HG02678 (cell line): Measurements from ENCODE around the gene NDUFB7.
"Not testable (repeated sequence)": the region's sequence is repeated elsewhere in the genome, so short reads cannot be mapped to it uniquely, and the experiment has no call there.

Source experiments
- ATAC-seq: cut with Tn5 transposase; IDR thresholded peaks from one replicate; pipeline ENCODE4 v1.9.1; 2021; ENCODE audit warnings: mild to moderate bottlenecking, moderate library complexity; ENCODE audit not compliant: unreplicated experiment

NDUFB7 gene

DNA sequence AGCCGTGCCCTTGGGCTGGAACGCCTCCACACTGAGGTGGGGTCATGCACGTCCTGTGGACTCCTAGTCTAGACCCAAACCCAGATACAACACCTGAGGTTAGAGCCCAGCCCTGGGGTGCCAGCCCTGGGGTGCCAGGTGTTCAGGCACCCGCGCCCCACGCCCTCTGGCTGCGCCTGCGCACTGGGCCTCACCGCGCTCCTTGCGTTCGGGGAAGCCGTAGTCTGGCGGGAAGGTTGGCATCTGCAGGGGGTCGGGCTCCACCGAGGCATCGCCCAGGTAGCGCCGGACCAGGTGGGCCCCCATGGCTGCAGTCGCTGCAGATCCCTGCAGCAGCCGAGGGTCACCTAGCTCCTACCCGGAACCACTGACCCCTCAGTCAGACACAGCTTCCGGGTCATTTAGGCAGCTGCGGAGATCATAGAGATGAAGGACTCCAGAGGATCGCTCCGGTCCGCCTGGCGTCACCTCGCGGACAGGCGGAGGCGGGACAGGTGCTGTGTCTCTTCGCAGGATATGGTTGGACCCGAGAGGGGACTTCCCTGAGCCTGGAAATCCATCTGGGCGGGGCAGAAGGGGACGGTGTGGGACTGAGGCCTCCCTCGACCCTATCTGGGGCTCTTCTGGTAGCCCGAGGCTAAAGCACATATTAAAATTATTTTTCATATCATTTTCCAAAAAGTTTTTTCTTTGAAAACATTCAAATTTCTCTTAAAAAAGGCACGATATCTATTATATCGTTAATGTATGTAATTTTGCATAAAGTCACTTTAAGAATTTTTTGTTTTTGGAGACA is at the start of gene NDUFB7:
TSS of gene NDUFB7 (minus strand) at position 372 of the 796 bp plus-strand sequence. CDS start at position 306, 66 bp downstream.
- ATAC-seq, result peak; percentile 89

DNA sequence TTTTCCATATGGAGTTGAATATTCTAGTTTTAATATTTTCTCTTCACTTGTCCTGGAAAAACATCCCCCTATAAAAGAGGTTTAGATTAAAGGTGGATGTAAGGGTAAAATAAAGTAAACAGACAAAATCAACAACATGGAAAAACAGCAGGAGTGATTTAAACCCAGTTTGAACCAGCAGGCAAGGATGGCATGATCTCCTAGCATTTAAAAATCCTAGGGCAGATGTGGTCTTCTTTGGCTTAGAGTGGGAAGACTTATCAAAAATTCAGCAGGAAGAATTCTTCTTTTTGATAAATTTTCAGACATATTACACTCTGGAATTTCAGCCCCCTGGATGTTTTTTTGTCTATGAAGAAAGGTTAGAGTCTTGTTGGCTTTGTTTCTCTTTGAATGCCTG is 47.5 kb upstream of the NDUFB7 start:
- no peak for ATAC-seq

DNA sequence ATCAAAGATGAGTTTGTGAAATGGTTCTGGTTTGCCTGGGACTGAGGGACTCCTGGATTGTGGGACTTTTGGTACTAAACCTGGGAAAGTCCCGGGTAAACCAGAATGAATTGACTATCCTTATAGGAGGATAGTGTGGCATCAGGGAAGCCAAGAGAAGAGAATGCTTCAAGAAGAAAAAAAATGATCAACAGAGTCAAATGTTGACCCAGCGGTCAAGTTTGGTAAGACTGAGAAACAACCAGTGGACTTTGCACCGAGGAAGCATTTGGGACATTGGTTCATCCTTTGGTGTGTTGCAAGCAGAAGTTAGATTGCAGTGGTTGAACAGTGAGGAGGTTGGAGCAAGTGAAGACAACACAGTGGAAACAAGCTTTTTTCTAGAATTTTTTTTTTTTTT is 44.5 kb upstream of the NDUFB7 start:
- ATAC-seq, result no peak

DNA sequence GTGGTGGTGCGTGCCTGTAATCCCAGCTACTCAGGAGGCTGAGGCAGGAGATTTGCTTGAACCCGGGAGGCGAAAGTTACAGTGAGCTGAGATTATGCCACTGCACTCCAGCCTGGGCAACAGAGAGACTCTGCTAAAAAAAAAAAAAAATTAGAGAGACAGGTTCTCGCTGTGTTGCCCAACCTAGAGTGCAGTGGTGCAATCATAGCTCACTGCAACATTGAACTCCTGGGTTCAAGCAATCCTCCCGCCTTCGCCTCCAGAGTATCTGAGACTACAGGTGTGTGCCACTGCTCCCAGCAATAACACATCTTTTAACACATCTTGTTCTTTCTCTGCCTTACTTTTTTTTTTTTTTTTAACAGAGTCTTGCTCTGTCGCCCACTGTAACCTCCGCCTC is 43.8 kb upstream of the NDUFB7 start:
- no peak for ATAC-seq

DNA sequence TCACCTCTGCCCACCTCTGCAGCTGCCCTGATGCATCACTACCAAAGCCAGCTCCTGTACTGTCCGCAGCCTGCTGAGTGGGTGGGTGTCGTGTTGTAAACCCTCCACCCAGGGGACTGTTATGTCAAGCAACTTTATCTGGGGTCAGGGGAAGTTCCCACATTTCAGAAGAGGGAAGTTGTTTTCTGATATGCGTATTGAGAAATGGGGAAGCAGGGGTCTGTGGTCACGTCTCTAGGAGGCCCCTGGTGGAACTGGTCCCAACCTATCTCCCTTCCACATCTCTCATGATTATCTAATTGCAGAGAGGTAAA is 42.2 kb upstream of the NDUFB7 start:
- ATAC-seq, result no peak

DNA sequence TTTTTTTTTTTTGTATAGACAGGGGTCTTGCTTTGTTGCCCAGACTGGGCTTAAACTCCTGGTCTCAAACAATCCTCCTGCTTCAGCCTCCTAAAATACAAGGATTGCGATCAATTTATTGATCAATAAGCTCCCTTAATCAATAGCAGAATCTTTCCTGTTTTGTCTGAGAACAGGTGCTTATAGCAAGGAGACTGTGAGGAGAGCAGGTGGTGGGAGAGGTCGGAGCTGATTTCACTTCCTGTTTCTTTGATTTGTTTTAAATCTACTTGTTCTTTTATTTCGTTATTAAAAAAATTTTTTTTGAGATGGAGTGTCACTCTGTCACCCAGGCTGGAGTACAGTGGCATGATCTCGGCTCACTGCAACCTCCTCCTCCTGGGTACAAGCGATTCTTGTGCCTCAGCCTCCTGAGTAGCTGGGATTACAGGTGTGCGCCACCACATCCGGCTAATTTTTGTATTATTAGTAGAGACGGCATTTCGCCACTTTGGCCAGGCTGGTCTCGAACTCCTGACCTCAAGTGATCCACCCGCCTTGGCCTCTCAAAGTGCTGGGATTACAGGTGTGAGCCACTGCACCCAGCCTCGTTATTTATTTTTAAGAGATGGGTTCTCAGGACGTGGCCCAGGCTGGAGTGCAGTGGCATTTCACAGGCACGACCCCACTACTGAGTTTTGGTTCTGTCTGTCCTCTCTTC is 41.7 kb upstream of the NDUFB7 start:
- not testable (repeated sequence) for ATAC-seq

DNA sequence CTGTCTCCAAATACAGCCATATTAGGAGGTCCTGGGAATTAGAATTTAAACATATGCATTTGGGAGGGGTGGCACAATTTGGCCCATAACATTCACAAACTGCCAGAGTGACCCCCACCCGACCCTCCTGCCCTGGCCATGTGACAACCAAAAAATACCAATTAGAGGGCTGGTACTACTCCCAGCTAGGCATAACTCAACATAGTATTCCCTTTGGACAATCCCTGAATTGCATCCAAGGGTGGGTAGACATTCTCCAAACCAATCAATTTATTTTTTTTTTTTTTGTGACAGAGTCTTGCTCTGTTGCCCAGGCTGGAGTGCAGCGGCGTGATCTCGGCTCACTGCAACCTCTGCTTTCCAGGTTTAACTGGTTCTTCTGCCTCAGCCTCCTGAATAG is 40.8 kb upstream of the NDUFB7 start:
- ATAC-seq, result no peak

DNA sequence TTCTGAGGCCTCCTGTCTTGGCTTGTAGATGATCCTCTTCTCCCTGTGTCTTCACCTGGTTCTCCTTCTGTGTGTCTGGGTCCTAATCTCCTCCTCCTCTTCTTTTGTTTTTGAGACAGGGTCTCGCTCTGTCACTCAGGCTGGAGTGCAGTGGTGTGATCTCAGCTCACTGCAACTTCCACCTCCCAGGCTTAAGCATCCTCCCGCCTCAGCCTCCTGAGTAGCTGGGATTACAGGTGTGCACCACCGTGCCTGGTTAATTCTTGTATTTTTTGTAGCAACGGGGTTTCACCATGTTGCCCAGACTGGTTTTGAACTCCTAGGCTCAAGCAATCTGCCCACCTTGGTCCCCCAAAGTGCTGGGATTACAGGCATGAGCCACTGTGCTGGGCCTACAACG is 40.4 kb upstream of the NDUFB7 start:
- not testable (repeated sequence) for ATAC-seq

DNA sequence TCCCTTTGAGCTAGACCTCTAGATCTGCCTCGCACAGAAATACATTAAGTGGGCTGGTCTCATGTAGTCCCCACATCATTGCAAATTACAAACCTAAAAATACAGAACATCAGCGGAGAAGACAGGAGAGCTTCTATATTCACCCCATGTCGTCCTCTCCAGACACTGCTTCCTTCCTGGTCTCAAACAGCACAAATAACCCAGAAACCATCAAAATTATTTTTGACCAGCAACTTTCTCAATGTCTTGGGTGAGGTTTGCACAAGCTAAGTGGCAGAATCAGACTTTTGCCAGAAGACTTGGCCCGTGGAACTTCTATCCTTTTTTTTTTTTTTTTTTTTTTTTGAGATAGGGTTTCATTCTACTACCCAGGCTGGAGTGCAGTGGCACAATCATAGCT is 39.2 kb upstream of the NDUFB7 start:
- ATAC-seq, result no peak

DNA sequence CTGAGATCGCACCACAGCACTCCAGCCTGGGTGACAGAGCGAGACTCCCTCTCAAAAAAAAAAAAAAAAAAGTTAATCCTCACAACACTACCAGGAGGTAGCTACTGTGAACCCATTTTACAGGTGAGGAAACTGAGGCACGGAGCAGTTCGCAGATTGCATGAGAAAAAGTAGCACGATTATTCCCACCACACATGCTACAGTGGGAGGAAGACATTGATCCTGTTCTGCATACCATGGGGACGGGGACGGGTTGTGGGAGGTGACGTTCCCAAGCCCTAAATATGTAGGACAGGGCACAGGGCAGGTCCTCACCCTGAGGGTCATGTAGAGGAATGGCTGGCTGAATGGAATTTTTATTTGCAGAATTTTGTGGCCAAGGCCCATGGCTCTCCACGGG is 34.8 kb upstream of the NDUFB7 start:
- no peak for ATAC-seq

DNA sequence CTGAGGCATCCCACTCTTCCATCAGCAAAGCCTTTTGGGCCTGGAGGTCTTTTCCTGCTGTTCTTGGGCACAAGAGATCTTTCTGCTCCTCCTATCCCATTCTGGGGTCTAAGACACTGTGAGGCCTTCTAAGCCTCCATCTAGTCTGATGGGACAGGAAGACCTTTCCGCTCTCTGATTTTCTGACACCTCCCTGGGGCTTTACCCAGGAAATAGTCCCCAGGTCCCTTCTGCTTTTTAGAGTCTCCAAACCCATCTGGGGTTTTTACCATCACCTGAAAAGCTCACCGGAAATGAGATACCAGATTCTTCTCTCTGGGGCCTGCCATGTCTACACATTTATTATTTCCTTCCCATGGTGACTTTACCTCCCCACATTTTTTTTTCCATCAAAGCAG is 32.1 kb upstream of the NDUFB7 start:
- ATAC-seq, result peak; percentile 82

DNA sequence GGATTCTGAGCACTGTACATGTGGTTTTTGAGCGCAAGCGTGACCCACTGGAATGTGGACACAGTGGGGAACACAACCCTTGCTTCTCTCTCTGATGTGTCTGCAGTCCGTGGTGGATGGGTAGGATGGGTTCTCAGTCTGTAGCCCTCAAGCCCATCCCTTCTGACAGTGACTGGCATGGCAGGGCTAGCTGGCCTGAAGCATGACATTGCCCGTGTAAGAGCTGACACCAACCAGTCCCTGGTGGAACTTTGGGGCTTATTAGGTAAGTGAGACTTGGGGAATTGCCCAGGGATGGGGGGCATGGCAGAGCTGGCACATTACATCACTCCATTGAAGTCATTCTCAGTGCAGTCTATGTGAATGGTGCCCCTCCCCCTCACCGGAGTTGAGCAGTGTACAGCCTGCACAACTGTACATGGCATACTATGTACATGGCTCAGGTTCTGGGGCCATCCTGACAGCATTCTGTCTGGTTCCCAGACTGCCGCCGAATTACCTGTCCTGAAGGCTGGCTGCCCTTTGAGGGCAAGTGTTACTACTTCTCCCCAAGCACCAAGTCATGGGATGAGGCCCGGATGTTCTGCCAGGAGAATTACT is 27.8 kb upstream of the NDUFB7 start:
- ATAC-seq, result no peak

DNA sequence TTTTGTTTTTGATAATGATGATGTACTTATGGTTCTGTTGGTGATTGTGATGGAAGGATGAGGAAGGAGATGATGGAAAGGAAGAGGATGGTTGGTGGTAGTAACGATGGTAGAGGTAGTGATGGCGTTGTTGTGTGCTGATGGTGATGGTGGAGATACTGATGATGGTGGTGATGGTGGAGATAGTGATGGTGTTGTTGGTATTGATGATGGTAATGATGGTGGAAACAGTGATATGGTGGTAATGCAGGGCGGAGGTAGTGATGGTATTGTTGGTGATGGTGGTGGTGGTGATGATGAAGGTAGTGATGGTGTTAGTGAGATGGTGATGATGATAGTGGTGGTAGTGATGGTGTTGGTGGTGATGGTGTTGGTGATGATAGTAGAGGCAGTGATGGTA is 23.7 kb upstream of the NDUFB7 start:
- no peak for ATAC-seq

DNA sequence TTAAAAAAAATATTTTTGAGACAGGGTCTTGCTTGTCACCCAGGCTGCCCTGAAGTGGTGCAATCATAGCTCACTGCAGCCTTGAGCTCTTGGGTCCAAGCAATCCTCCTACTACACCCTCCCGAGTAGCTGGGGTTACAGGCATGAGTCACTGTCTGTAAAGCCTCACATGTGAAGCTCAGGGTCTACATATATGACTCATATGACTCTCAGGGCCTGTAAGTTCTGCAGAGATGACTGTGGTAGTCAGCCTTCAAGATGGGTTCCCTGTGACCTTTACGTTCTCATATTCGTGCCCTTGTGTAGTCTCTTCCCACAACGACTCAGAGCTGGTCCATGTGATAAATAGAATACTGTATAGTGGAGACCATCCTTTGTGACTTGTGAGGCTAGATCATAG is 17.6 kb upstream of the NDUFB7 start:
- ATAC-seq, result not testable (repeated sequence)

DNA sequence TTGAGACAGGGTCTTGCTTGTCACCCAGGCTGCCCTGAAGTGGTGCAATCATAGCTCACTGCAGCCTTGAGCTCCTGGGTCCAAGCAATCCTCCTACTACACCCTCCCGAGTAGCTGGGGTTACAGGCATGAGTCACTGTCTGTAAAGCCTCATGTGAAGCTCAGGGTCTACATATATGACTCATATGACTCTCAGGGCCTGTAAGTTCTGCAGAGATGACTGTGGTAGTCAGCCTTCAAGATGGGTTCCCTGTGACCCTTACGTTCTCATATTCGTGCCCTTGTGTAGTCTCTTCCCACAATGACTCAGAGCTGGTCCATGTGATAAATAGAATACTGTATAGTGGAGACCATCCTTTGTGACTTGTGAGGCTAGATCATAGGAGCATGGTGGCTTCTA is 13.3 kb upstream of the NDUFB7 start:
- peak; percentile 60 for ATAC-seq

DNA sequence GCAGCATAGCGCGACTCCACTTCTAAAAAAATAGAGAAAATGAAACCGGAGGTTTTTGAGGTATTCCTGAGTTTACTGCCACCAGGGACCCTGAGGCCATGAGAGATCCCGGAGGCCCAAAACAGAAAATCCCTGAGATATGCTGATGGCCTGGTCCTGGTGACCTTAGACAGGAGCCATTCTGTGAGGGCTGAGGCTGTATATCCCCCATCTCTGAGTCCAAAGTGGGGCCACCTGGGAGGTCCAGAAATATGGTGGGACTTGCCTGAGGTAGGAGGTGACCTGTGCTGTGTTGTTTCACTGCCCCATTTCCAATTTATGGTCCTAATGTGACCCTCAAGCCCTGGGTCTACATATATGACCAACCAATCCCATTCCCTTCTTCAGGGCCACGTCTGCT is 12.5 kb upstream of the NDUFB7 start:
- ATAC-seq, result not testable (repeated sequence)

DNA sequence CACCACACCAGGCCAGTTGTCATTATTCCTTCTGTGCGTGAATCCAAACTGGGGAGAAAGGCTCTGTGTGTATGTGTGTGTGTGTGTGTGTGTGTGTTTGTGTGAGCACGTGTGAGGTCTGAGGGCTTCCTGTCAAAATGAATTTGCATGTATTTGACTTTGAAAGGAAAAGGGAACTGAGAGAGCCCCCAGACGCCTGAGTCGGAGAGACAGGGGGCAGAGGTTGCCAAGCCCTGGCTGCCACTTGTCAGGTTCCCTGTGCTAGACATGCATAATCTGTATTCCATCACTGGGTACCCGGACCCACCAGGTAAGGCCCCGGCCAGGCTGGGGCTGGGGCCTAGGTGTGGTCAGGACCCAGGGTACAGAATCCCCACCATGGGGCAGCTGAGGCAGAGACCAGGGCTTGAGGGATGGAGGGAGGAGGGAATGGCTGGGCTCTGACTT is 11.1 kb upstream of the NDUFB7 start, which contains the start of gene CLEC17A:
TSS of gene CLEC17A (plus strand) at position 191 of the 447 bp plus-strand sequence. CDS start at position 268, 77 bp downstream.
- no peak for ATAC-seq

DNA sequence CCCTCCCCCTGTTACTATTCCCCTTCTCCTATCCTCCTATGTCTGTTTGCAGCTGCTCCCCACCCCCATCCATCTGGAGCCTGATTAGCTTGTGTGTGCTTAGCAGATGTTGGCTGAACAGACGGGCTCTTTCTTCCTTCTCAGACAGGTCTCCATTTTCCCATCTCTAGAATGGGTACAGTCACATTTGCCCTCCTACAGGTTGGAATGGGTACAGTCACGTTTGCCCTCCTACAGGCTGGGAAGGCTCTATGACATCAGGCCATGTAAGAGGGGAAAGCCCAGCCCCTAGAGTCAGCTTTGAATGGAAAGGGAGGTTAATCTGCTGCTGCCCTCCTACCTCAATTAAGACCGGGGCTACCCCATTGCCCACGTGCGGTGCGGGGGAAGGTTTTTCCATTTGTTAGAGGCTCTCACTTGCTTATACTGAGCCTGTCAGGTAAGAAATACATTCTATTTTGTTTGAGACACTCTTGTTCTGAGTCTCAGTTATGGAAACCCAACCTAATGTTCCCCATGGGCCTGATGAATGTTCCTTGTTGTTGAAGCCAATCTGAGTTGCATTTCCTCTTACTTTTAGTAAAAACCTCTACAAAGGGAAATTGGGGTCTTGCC is 8.9 kb upstream of the NDUFB7 start:
- no peak for ATAC-seq

DNA sequence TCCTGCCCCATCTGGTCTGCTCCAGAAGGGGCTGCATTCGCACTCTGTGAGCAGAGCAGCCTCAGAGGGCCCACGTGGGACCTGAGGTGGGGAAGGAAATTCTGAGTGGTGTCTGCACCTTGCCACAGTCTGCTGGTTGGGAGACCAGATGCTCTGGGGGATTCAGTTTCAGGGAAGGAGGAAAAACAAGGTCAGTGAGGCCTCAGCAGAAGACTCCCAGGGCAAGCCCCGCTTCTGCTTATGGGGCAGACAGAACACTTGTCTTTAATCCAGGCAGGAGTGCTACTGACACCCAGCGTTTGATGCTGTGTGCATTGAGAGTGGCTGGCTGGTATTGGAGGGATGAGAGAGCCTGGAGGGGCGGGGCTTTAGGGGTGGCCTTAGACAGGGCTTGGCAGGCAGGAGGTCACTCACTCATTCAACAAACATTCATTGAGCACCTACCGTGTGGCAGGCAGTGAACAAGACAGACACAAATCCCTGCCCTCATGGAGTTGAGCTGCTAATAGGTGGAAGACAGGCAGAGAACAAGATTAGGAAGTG is 6.1 kb upstream of the NDUFB7 start:
- peak; percentile 33 for ATAC-seq

DNA sequence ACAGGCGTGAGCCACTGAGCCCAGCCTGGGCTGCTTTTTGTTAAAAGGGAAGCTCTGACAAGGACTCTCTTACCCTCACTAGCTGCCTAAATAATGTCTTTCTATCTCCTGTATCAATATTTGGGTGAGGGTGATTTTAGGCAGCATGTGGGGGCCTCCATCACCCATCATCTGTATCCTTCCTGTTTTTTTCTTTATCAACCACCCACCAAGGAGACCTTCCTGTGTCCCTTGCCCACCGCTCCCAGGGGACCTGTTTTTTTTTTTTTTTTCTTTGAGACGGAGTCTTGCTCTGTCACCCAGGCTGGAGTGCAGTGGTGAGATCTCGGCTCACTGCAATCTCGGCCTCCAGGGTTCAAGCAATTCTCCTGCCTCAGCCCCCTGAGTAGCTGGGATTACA is 5.4 kb upstream of the NDUFB7 start:
- no peak for ATAC-seq

DNA sequence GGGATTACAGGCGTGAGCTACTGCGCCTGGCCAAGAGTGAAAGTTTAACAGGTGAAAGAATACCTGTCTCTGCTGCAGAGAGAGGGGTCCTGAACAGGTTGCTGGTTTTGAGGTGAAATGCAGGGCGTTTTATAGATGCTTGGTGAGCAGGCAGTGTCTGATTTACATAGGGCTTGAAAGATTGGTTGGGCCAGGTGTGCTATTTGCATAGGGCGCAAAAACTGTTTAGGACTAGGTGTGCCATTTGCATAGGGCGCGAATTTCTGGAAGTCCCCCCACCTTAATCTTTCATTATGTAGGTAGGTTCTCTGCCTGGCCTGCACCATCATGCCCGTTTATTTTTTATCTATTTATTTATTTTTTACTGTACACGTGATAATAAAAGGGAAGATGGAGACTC is 4.5 kb upstream of the NDUFB7 start:
- ATAC-seq, result no peak
